ENCODE measurements around the gene UBE2B.
A peak's percentile ranks its signal among the peaks of the same experiment; 100 is the strongest.
"Not testable (repeated sequence)": the region's sequence is repeated elsewhere in the genome, so short reads cannot be mapped to it uniquely, and the experiment has no call there.

The UBE2B gene

GRCh38 chr5:134370871-134371833 lies at the start of gene UBE2B:
Gene UBE2B, plus strand, starts transcription at chr5:134371569. Its CDS starts 27 bp downstream, at chr5:134371596.
- DNase-seq = peak; percentile 96

DNA sequence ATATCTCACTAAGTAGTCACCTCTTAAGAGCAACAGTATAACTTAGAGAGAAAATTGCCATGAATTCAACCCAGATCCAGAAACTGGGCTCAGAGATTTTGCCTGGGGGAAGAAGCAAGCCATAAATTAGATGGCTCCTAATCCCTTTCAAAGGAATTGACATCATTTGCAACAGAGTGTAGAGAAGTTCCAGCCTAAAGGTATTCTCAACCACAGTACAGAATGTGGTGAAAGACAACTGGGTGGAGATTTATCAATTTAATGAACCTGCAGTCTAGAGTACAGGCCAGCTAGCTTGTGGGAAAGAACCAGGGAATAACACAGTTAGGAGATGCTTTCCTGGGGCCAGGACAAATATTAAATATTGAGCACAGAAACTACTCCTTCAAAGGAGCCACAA lies 44.0 kb upstream of the UBE2B start:
- no peak for DNase-seq

DNA sequence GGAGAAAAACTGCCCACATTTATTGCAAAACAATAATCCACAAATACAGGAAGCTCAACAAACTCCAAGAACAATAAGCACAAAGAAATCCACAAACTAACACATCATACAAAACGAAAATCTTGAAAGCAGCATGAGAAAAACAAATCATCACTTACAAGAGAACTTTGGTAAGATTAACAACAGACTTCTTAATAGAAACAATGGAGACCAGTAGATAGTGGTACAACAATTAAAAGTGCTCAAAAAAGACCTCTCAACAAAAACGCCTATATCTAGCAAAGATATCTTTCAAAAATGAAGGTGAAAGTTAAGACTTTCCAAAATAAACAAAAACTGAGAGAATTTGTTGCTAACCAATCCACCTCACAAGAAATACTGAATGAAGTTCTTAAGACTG lies 42.8 kb upstream of the UBE2B start:
- DNase-seq = no peak

DNA sequence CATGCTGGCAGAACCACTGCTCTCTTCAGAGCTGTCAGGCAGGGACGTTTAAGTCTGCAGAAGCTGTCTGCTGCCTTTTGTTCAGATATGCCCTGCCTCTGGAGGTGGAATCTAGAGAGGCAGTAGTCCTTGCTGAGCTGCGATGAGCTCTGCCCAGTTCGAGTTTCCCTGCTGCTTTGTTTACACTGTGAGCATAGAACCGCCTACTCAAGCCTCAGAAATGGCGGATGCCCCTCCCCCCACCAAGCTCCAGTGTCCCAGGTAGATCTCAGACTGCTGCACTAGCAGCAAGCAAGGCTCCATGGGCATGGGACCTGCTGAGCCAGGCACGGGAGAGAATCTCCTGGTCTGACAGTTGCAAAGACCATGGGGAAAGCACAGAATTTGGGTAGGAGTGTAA lies 34.5 kb upstream of the UBE2B start:
- not testable (repeated sequence) for DNase-seq

- not testable (repeated sequence) for DNase-seq
Observed at GRCh38 chr5:134343500-134343899, 27.9 kb upstream of the UBE2B start.

- DNase-seq = not testable (repeated sequence)
Observed at GRCh38 chr5:134345476-134345875, 25.9 kb upstream of the UBE2B start.

GRCh38 chr5:134345996-134346395 lies 25.4 kb upstream of the UBE2B start:
- no peak for DNase-seq

- no peak for DNase-seq
Observed at GRCh38 chr5:134349463-134349862, 21.9 kb upstream of the UBE2B start.

- no peak for DNase-seq
Observed at GRCh38 chr5:134355681-134356080, 15.7 kb upstream of the UBE2B start.

- no peak for DNase-seq
Observed at GRCh38 chr5:134365604-134366003, 5.8 kb upstream of the UBE2B start.

GRCh38 chr5:134370311-134370870 lies 978 bp upstream of the UBE2B start:
- DNase-seq = no peak

- DNase-seq = peak; percentile 17
Observed at GRCh38 chr5:134371834-134372340, 518 bp downstream of the UBE2B start.

- DNase-seq = not testable (repeated sequence)
Observed at GRCh38 chr5:134373633-134374032, 2.3 kb downstream of the UBE2B start.

DNA sequence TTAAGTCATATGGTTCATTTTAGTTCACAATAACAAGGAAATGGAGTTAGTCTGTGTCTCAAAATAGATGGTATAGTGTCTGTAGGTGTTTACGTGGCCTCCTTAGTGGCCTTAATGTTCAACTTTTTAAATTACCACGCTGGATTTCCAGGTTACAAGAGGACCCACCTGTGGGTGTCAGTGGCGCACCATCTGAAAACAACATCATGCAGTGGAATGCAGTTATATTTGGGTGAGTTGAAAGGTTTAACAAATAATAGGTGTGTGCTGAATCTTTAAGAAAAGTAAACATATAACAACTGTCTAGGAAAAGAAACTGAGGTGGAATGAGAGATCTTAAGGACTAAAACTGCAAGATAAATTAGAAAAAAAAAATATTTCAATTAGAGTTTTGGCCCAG lies 2.9 kb downstream of the UBE2B start:
- DNase-seq = no peak

GRCh38 chr5:134380346-134380745 lies 9.0 kb downstream of the UBE2B start:
- DNase-seq = no peak

DNA sequence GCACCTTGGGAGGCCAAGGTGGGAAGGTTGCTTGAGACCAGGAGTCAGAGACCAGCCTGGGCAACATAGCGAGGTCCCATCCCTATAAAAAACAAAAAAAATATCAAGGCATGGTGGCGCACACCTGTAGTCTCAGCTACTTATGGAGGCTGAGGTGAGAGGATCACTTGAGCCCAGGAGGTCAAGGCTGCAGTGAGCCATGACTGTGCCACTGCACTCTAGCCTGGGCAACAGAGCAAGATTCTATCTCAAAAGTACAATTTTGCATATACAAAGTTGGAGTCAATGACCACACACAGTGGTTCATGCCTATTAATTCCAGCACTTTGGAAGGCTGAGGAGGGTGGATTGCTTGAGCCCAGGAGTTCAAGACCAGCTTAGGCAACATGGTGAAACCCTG lies 10.8 kb downstream of the UBE2B start:
- not testable (repeated sequence) for DNase-seq

DNA sequence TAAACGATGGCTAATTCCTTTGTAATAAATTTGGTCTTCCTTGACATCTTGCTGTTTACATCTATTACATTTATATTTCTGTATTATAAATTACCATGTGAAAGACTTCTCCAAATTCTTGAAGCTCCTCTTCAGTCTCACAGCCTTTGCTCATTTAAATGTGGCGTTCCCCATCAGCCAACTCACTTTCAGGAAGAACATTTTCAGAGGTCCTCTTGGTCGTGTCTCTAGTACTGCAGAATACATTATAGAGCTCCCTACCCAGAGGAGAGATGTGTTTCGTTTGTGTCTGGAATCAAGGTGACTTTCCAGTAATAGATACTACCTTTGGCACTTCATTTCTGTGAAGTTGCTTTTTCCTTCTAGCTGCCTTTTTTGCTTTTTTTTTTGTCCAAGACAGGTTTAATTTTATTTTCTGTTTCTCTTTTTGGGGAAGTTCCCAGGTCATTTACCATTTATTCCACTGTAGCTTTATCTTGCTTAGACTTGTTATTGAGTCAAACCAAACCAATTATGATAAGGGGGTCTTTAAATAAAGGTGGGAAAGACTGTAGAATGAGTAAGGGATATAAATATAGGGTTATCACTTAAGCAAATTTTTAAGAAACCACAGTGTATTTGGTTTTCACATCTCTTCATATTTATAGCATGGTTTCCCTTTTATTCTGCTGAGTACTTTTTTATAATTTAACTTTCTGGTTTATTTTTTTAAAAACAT lies 12.8 kb downstream of the UBE2B start:
- no peak for DNase-seq

- DNase-seq = no peak
Observed at GRCh38 chr5:134387443-134387842, 16.1 kb downstream of the UBE2B start.

- no peak for DNase-seq
Observed at GRCh38 chr5:134392301-134392700, 20.9 kb downstream of the UBE2B start.

DNA sequence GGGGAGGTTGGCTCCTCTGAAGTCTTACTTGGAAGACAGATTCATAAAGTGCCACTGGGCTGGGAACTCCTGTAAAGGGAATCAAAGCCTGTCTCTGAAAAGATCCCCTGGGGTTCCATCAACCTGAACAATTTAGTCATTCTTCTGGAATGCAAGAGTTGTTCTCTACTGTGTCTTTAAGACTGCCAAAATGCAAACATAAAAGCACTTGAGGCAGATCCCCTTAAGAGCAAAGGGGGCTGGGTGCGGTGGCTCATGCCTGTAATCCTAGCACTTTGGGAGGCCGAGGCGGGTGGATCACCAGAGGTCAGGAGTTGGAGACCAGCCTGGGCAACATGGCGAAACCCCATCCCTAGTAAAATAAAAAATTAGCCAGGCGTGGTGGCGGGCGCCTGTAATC lies 23.6 kb downstream of the UBE2B start:
- DNase-seq = no peak

- no peak for DNase-seq
Observed at GRCh38 chr5:134396274-134396673, 24.9 kb downstream of the UBE2B start.

DNA sequence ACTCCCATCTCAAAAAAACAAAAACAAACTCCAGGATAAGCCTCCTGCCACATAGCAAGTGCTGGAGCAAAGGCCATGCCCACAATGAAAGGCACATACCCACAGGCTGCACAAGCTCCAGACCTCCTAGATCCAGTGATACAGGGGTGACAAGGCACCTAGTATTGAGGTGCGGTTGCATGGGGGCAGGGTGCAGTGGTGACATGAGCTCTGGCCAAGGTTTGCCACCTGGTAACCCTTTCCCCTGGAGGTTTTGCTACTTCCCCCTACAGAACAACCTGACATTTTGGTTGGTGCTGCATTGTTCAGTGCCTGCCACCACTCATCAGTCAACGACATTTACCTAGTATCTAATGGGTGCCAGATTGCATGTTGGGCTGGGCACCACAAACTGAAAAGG lies 25.8 kb downstream of the UBE2B start:
- no peak for DNase-seq

GRCh38 chr5:134398609-134399155 lies 27.3 kb downstream of the UBE2B start:
- DNase-seq = no peak

Measured in SHP77 treated with DMSO at 0.1 percent for 48 hours (cell line).